Activated effector memory CD4-positive, alpha-beta T cell treated with anti-CD3 and anti-CD28 coated beads, Interleukin-2, amount 50 U/mL, for 16 hours (primary cell): ENCODE measurements around the gene LGALS3BP.
"Not testable (repeated sequence)": the region's sequence is repeated elsewhere in the genome, so short reads cannot be mapped to it uniquely, and the experiment has no call there.

ENCODE experiments used
- DNase-seq: peaks from one replicate; pipeline ENCODE4 v3.0.0-alpha.2; 2020

Gene LGALS3BP

DNA sequence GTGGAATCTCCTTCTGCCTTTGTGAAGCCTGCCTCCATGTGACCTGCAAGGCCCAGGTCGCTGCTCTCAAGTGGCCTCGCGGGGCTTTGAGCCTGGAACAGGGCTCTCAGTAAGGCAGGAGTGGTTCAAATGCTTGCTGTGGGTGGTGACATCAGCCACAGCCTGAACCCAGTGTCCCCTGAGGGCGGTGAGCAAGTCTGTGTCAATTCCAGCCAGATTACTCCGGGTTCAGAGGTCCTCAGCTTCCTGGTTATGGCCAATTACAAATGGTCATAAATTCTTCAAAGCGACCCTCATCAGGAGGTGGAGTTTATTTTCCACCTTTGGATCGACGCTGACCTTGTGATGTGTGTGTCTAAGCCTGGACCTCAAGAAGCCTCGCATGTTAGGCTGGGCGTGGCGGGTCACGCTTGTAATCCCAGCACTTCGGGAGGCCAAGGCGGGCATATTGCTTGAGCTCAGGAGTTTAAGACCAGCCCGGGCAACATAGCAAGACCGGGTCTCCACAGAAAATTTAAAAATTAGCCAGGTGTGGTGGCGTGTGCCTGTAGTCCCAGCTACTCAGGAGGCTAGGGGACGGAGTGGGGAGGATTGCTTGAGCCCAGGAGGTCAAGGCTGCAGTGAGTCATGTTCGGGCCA, 17.3 kb downstream of the LGALS3BP start:
- DNase-seq, result no peak

DNA sequence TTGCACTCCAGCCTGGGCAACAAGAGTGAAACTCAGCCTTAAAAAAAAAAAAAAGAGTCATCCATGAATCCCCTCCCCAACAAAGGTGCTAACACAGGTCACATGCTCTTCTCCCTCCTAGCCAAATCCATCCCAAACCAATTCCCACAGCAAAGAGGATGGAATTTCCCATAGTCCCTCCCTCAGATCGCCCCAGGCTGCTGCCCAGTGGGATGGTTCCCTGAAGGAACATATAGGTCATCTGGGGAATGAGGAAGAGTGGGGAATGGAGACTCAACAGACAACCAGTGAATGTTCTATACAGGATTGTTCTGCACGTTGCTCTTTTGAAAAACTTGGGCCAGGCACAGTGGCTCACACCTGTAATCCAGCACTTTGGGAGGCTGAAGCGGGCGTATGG, 18.2 kb downstream of the LGALS3BP start:
- no peak for DNase-seq

DNA sequence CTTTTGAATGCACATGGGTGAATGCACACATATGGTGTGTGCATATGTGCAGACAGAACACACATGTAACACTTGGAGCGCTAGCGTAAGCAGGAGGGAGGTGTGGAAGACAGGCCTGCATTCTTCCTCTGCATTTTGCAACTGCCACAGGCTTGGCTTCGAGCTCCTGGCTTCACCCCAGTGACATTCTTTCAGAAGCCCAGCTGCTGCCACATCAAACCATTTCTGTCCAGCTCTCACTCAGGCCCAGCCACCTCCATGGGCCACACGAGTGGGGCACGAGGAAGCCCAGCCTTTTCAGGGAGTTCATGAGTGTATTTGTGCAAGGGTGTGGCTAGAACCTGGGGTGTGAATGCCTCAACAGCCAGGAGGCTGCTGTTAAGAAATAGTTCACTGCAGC, 18.8 kb downstream of the LGALS3BP start:
- no peak for DNase-seq

DNA sequence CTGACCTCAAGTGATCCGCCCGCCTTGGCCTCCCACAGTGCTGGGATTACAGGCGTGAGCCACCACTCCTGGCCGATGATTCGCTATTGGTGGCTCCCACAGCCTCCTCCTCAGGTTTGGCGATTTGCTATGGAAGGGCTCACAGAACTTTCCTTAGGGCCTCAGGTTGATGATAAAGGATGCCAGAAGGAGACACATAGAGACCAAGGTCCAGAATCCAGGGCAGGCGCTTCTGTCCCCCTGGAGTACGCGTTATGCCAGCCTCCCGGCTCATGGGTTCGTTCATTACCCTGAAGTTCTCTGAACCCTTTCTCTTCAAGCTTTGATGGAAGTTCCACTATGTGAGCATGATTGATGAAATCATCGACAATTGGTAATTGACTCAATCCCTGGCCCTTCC, 19.9 kb downstream of the LGALS3BP start:
- DNase-seq, result no peak

DNA sequence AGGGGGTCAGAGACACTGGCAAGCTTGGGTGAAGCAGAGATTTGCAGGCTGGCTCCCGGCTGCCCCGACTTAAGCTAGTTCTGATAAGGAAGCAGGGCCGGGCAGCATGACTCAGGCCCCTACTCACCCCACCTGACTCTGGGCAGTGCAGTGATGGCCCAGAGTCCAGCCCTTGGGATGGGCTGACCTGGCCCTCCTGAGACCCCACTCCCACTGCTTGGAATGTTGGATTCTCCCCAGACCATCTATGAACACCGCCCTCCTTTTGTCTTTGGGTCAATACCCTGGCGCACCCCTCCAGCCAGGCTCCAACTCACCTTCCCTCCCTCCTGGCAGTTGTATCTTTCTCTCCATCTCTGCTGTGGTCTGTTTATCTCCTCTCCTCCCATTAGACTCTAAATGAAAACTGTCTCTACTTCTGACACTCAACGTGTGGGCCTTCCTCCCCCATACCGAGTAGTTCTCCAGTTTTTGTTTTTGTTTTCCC, 21.0 kb downstream of the LGALS3BP start:
- no peak for DNase-seq

DNA sequence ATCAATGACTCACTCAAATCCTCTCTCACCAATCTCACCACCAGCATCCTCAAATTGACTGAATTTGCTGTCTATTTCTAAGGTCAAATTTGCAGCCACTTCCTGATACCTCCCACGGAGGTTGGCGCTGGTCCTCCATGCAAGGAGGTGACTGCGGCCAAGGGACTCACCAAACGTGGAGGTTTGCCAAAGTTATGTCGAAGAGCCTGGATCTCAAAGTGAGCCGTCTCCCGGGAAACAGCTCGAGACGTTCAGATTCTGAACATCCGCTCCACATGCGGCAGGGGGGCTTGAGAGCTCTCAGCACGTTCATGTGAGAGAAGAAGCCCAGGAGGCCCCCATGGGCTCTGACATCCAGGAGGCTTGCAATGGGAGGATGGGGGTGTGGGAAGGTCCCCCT, 22.6 kb downstream of the LGALS3BP start:
- DNase-seq, result no peak

DNA sequence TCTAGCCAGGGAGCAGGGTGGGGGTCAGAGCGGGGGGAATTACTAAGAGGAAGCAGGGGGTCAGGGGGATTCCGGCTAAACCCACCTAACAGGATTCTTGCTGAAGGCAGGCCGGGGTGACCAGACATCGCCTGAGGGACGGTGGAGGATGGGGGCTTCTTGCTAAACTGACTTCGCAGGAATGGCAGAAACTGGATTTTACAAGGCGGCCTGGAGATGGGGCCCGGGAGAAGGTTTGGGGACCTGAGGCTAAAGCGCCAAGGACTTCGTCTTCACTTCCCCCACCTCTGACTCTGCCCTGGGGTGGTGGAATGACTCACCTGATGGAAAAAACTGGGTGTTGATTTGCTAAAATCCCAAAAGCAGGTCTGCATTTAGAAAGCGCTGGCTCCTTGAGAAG, 23.5 kb downstream of the LGALS3BP start:
- DNase-seq, result no peak

DNA sequence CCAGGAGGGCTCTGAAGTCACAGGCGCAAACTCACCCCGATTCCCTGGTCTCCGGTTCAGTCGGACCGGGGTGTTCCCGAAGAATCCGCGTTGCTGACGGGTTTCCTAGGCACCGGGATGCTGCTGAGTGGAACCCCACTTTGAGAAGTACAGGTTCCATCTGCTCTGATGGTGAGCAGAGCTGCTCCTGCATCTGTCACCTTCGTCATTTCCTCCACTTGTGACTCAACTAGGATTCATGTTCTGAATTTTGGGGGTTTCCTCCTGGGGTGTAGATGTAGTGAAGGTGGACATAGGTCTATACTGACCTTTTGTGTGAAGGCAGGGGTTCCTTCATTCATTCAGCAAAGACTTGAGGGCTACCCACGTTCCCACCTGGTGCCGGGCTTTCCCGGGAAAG, 25.0 kb downstream of the LGALS3BP start:
- DNase-seq, result no peak

DNA sequence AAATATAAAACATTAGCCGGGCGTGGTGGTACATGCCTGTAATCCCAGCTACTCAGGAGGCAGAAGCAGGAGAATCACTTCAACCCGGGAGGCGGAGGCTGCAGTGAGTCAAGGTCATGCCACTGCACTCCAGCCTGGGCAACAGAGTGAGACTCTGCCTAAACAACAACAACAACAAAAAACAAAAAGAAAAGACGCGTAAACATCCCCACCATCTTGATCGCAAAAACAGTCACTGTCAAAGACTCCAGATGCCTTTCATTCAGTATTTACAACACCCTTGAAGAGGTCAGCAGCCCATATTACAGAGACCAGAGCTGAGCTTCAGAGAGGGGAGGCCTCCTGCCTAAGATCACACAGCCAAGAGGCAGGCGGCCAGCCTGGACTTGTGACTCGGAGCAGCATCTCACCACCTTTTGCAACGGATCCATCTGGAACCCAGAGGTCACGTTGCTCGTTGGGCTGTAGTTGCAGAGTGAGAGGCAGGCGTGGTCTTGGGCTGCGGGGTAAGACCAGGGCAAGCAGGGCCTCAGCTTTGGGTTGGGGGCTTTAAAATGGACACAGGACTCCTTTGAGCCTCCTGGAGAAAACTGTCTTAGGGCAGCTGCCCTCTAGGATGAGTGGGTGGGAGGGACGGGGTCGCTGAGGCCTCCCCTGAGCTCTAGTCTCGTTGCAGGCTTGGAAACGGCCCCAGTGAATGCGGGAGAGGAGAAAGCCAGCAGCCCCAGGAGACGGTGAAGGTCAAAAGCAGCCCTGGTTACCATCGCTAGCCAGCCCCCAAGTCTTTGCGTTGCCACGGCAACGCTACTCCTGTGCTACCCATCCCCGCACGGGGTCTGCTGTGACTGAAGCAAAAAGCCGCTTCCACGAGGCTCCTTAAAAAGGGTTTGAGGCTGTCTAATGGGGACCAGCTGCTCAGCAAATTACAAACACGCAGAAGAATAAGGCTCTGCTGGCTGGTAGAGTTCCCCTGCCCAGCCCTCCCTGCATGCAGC, 26.1 kb downstream of the LGALS3BP start:
- no peak for DNase-seq

DNA sequence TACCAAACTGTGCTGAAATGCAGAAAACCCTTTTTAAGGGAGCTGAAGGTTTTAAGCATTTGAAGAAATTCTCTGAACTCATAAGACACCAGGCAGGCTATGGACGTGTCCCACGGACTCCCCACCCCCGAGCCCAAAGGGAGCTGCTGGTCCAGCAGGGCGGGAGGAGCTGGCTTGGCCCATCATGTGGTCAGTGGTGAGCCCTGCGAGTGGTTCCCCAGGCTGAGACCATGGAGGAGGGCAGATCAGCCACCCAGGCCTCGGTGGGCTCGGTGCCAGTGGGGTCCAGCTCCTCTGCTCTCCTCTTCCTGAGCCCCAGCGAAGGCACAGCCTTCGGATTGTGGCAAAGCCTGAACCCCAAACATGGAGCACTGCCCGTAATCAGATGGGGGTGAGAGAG, 27.0 kb downstream of the LGALS3BP start:
- no peak for DNase-seq

DNA sequence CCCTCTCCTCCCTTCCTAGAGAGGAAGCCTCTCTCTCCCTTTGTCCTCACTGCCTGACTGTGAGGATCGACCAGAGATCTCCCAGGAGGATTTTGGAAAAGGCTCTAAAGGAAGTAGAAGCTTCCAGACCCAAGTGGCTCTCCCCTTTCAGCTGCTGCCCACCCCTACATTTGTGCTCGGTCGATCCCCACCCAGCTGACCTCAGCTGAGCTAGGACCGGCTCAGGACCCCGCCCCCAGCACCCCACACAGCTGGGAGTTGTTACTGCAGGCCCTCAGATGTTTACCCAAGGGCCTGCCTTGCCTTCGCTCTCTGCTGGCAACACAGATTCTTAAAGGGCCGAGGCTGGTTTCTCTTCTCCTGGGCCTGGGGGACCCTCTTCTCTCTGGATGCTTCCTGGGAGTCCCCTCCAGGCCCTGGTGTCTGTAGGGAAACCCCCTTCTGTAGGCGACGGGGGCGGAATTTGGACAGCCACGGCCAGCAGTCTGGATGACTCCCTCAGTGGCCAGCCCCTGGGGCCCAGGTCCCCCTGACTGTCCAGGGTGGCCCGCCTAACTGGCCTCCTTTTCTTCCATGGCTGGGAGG, 27.7 kb downstream of the LGALS3BP start:
- no peak for DNase-seq

DNA sequence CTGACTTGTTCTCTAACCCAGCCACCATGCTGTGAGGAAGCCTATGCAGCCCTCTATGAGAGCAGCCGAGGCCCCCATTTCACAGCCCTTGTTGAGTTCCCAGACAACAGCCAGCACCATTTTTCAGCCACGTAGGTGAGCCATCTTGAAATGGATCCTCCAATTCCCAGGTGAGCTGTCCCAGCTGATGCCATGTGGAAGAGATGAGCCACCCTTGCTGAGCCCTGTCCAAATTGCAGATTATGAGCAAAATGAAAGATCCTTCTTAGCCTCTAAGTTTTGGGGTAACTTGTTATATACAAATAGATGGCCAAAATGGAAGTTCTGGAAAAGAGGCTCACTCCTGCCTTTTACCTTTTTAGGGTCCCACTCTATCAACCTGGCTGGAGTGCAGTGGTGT, 28.9 kb downstream of the LGALS3BP start:
- DNase-seq, result no peak

DNA sequence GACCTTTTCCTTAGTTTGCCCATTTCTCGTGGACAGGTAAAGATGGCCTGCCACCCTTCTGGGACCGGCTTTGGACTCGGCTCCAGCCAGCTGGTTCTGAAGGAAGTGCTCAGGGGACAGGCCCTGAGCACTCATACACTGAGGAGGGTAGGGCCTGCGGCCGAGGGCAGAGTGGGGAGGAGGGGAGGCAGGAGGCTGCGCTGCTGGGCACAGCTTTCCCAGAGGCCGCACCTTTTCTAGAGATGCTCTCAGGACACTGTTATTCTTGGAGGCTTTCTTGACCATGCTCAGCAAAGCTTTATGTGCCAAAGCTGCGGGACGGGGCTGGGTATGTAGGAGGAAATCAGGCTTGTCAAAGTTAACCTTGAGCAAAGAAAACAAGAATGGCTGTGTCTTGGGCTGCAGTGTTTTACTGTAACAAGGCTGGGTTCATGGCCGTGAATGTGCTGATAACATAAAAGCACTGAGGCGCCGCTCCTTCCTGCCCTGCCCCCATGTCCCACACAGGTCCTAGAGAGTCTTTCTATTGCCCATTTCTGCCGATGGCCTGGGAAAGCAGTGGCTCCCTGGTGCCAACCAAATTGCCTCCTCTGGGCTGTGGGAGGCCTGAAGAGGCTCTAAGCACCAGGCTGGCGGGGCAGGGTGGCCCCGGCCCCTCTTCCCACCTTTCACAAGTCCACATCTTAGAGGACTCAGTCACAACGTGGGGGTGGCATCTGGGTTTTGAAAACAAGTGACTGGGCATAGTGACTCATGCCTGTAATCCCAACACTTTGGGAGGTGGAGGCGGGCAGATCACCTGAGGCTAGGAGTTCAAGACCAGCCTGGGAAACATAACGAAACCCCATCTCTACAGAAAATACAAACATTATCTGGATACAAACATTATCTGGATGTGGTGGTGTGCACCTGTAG, 32.2 kb downstream of the LGALS3BP start:
- no peak for DNase-seq

DNA sequence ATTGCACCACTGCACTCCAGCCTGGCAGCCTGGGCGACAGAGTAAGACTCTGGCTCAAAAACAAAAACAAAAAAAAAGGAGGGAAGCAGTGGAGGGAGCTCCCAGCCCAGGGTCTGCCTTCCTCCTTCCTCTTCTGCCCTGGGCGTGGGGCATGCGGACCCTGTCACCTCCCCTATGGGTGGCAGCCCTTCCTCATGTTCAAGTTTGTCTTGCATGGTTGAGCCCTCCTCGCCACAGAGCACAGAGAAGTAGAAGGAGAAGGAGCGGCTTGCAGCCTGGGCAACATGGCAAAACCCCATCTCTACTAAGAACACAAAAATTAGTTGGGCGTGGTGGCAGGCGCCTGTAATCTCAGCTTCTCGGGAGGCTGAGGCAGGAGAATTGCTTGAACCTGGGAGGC, 33.1 kb downstream of the LGALS3BP start:
- DNase-seq, result no peak

DNA sequence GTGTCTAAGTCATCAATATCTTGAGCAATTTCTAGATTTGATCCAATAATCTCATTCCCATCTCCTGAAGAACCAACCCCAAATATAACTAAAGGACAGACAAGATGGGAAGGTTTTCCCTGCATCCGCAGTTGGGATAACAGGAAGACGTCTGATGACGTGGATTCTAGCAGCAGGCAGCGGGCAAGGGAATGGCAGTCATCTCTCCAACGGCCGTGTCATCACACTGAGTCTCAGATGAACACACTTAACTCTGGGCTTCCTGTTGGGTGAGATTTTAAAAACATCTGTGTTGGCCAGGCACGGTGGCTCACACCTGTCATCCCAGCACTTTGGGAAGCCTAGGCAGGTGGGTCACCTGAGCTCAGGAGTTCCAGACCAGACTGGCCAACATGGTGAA, 33.6 kb downstream of the LGALS3BP start:
- DNase-seq, result no peak

DNA sequence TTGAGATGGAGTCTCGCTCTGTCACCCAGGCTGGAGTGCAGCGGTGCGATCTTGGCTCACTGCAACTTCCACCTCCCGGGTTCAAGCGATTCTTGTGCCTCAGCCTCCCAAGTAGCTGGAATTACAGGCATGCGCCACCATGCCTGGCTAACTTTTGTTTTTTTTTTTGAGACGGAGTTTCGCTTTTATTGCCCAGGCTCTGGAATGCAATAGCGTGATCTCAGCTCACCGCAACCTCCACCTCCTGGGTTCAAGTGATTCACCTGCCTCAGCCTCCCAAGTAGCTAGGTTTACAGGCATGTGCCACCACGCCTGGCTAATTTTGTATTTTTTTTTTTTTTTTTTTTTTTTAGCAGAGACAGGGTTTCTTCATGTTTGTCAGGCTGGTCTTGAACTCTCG, 34.3 kb downstream of the LGALS3BP start:
- DNase-seq, result not testable (repeated sequence)

DNA sequence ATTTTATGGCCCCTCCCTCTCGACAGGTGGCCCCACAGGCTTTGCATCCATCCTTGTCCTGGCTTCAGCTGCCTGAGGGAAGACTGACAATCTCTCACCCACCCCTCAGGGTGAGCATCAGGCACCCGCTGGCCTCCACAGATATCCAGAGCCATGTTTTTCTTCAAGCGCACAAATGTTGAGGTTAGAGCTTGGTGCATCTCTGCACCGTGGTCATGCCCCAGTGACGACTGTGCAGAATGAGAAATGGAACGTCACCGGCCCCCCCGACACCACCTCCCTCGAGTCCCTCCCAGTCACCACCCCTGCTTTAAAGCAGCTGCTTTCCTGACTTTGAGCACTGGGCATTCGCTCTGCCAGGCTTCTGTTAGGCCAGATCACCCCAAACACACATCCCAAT, 34.8 kb downstream of the LGALS3BP start:
- DNase-seq, result no peak

DNA sequence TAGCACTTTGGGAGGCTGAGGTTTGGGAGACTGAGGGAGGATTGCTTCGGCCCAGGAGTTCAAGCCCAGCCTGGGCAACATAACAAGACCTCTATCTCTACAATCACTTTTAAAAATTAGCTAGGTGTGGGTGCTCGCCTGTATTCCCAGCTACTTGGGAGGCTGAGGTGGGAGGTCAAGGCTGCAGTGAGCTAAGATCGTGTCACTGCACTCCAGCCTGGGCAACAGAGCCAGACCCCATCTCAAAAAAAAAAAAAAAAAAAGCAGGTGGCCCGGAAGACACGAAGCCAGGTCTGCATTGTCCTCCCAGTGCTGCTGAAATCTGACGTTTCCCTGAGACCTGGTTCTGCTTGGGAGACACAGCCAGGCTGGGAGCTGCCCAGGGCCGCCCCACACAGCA, 35.7 kb downstream of the LGALS3BP start:
- no peak for DNase-seq

DNA sequence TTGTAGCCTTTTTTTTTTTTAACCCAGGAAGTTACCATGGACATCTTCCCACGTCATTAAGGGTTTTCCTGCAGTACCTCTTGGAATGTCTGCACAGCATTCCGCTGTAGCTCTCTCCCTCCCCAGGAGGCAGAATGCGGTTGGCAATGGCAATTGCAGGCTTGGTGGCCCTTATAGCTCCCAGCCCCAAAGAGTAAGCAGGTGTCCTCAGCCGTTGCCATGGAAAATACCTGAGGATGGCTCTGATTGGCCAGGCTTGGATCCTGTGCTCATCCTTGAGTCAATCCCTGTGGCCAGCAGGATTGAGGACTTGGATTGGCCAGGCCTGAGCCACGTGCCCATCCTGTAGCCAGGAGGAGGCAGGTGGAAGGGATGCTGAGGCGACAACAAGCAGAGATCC, 39.0 kb downstream of the LGALS3BP start:
- no peak for DNase-seq

DNA sequence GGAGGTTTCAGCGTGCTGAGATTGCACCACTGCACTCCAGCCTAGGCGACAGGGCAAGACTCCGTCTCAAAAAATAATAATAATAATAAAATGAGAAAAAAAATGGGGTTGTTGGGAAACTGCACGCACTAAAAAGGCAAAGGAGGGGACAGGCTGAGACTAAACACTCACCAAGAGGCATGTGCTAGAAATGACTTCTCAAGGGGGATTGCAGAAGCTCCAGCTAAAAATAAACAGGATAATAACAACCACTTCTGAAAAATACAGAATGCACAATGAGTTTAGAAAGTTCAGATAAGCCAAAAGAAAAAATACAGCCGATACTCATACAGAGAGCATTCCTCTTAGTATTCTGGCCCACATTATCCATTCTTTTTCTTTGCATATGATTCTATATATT, 39.5 kb downstream of the LGALS3BP start:
- DNase-seq, result no peak

DNA sequence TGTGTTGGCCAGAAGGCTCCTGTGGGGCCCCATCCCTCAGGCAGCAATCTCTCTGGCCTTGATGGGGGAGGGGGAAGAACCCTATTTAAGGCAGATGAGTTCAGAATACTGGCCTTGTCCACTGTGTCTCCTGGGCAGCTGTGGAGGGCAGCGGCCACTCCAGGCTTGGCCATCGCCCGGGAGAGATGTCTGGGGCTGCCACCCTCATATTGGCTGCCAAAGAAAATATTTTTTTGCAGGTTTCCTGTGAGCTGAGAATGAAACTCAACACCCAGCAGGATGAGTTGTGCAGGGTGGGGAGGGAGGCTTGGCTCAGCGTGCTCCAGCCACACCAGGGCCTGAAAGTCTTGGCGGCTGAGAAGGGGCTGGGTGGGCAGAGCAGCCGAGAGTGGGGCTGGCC, 40.1 kb downstream of the LGALS3BP start:
- DNase-seq, result no peak

DNA sequence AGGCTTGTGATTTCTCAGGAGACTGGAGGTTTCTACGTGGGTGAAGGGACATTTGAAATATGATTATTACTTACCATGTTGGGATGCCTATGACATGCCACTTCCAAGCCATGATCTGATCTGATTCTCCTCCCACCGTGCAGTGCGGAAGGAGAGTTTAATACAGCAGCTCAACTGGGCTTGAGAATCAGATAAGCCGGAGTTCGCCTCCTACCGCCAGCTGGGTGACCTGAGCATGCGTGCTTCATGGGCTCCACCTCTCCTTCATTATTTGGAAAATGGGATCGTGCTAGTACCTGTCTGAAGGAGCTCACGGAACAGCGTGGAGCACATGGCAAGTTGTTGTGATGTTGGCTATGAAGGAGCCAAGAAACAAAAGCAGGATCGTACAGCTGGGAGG, 42.2 kb downstream of the LGALS3BP start:
- no peak for DNase-seq
